Breast epithelium (tissue), 4 donors: ENCODE results near the gene RPH3AL. TPM values are rescaled to one million over a fixed set of nuclear protein-coding genes. Genes with fewer than 3 reads are reported as not detected.

Source experiments
- DNase-seq, 2 donors: peaks; one replicate each; pipeline ENCODE4 v3.0.0-alpha.2; 2019; ENCODE audit warnings: low spot score in 2 of 2
- H3K27ac ChIP-seq, 2 donors: fragments of 200-600 bp; sonication (generic) in 1 of 2; one replicate each; pipeline ENCODE4 v1.5.1; 2016 to 2019; ENCODE audit warnings: mild to moderate bottlenecking in 1 of 2
- H3K27me3 ChIP-seq, 2 donors: fragments of 200-600 bp; sonication (generic) in 1 of 2; one replicate each; pipeline versions ENCODE4 v1.5.1 to v1.6.0; 2017 to 2019; ENCODE audit warnings: control low read depth in 1 of 2, mild to moderate bottlenecking in 1 of 2
- H3K36me3 ChIP-seq: fragments of 200-600 bp; one replicate; pipeline ENCODE4 v1.5.1; 2019
- H3K4me1 ChIP-seq, 2 donors: fragments of 200-600 bp; sonication (generic); one replicate each; pipeline ENCODE4 v1.5.1; 2016 to 2019; ENCODE audit warnings: control low read depth in 1 of 2
- H3K4me3 ChIP-seq, 3 donors: fragments of 200-600 bp; sonication (generic); 1 replicate in 2 of 3; 2 replicates in 1 of 3; pipeline ENCODE4 v1.5.1; 2016 to 2019; ENCODE audit warnings: mild to moderate bottlenecking in 3 of 3, moderate library complexity in 2 of 3
- H3K9me3 ChIP-seq, 2 donors: fragments of 200-600 bp; sonication (generic) in 1 of 2; one replicate each; pipeline ENCODE4 v1.5.1; 2016 to 2019; ENCODE audit warnings: control low read depth in 1 of 2
- POLR2A ChIP-seq: fragments of 450-650 bp; IDR thresholded peaks from one replicate; pipeline ENCODE4 v1.6.1; 2016; ENCODE audit warnings: antibody characterized with exemption, mild to moderate bottlenecking, moderate library complexity
- POLR2AphosphoS5 ChIP-seq, 3 donors: sonication (generic); formaldehyde crosslinking; IDR thresholded peaks; one replicate each; pipeline ENCODE4 v1.6.1; 2017; ENCODE audit warnings: antibody characterized with exemption in 3 of 3
- intact Hi-C: fragments of 100-400 bp; cut with DNase I; formaldehyde crosslinking; loops from one replicate; pipeline ENCODE4 v1.15.1; 2023; ENCODE audit warnings: low total_unique reads
- total RNA-seq, 3 donors: library from RNA; depleted of rRNA; stranded (reverse); fragments of >200 nt; gene quantifications; one replicate each; pipeline ENCODE4 v1.1.0, GENCODE V29; 2016
- TF ChIP-seq, protein P1 (sequence below), 3 donors: fragments of 450-650 bp; IDR thresholded peaks; one replicate each; pipeline ENCODE4 v1.5.1; 2016 to 2017; ENCODE audit warnings: antibody characterized with exemption in 3 of 3, mild to moderate bottlenecking in 3 of 3, moderate library complexity in 3 of 3

RPH3AL gene
- total RNA-seq, 3 donors from 2014 or later, result 9.6 to 15.7 (median 15.4) TPM

DNA sequence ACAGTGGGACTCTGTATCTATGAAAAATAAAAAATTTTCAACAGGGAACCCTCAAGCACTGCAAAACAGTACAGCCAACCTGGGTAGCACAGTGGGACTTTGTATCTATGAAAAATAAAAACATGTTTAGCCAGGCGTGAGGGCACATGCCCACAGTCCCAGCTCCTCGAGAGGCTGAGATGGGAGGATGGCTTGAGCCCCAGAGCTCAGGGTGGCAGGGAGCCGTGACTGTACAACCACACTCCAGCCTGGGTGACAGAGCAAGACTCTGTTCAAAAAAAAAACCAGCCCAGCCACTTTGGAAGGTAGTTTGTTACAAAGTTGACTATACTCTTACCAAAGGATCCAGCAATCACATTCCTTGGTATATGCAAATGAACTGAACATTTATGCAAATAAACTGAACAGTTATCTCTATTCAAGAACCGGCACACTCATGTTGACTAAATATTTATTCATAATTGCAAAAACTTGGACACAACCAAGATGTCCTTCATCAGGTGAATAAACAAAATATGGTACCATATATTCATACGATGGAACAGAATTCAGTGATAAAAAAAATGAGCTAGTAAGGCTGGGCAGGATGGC lies 5.2 kb downstream of the RPH3AL start:
- peaks cover 7 to 11% of the 10 kb centered on the region in 2 donors for H3K4me1 ChIP-seq
- H3K36me3 ChIP-seq, result no peaks in the 10 kb centered on the region
- peak overlapping the region in 1 of 2 donors; percentile 14 for H3K27ac ChIP-seq
- DNase-seq, result no peak
- no peaks in the 10 kb centered on the region for H3K9me3 ChIP-seq
- intact Hi-C loops, result no loop called here
- no peaks in the 10 kb centered on the region for H3K27me3 ChIP-seq
- TF ChIP-seq POLR2AphosphoS5 (IDR thresholded peaks at IDR 0.05) (no peak), POLR2A (no peak)
- TF ChIP-seq, protein P1, sequence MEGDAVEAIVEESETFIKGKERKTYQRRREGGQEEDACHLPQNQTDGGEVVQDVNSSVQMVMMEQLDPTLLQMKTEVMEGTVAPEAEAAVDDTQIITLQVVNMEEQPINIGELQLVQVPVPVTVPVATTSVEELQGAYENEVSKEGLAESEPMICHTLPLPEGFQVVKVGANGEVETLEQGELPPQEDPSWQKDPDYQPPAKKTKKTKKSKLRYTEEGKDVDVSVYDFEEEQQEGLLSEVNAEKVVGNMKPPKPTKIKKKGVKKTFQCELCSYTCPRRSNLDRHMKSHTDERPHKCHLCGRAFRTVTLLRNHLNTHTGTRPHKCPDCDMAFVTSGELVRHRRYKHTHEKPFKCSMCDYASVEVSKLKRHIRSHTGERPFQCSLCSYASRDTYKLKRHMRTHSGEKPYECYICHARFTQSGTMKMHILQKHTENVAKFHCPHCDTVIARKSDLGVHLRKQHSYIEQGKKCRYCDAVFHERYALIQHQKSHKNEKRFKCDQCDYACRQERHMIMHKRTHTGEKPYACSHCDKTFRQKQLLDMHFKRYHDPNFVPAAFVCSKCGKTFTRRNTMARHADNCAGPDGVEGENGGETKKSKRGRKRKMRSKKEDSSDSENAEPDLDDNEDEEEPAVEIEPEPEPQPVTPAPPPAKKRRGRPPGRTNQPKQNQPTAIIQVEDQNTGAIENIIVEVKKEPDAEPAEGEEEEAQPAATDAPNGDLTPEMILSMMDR (IDR thresholded peaks at IDR 0.05), result no peak
- no peak overlapping the region for H3K4me3 ChIP-seq

DNA sequence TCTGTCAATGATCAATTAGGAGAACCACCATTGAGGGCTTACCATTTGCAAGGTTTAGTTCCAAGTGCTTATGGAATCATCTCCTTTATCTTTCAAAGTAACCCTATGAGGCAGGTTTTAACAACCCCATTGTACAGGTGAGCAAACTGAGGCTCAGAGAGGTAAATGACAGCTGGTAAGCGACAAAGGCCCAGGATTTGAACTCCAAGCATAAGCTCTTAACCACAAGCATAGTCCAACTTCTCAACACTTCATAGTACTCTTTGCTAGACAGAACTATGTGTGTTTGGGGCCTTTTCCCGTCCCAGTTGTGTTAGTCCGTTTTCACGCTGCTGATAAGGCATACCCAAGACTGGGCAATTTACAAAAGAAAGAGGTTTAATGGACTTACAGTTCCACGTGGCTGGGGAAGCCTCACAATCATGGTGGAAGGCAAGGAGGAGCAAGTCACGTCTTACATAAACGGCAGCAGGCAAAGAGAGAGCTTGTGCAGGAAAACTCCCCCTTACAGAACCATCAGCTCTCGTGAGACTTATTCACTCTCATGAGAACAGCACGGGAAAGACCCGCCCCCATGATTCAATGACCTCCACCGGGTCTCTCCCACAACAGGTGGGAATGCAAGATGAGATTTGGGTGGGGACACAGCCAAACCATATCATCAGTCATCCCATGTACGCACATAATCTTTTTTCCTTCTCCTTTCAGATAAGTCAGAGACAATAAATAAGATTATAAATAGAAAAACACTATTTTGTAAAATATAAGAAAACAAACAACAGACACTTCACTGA lies 6.4 kb downstream of the RPH3AL start:
- no peak for DNase-seq
- H3K9me3 ChIP-seq, result no peaks in the 10 kb centered on the region
- no peaks in the 10 kb centered on the region for H3K27me3 ChIP-seq
- no peak overlapping the region for H3K27ac ChIP-seq
- peaks cover 3 to 11% of the 10 kb centered on the region in 2 donors for H3K4me1 ChIP-seq
- H3K36me3 ChIP-seq, result no peaks in the 10 kb centered on the region
- H3K4me3 ChIP-seq, result no peak overlapping the region
- intact Hi-C loops, result no loop called here
- TF ChIP-seq, protein P1 (IDR thresholded peaks at IDR 0.05), result no peak
- TF ChIP-seq POLR2AphosphoS5 (IDR thresholded peaks at IDR 0.05), result no peak
- no peak for TF ChIP-seq POLR2A

DNA sequence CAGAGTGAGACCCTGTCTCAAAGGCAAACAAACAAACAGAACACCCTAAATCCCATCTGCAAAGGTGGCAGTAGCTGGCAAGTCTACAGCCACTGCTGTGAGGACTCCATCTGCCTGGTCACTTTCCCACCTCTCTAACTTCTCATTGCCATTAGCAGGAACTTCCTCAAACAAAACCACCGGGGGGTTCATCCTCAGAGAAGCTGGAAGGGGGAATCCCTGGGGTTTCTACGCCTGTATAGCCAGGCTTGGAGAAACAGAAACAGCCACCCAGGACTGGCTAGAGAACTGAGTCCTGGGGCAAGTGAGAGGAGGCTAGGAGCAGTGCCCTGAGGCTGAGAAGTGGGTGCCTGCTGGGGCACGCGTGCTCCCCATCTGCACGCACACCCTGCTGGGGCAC lies 7.3 kb downstream of the RPH3AL start:
- H3K4me1 ChIP-seq, result peaks cover 0 to 3% of the 10 kb centered on the region in 2 donors

DNA sequence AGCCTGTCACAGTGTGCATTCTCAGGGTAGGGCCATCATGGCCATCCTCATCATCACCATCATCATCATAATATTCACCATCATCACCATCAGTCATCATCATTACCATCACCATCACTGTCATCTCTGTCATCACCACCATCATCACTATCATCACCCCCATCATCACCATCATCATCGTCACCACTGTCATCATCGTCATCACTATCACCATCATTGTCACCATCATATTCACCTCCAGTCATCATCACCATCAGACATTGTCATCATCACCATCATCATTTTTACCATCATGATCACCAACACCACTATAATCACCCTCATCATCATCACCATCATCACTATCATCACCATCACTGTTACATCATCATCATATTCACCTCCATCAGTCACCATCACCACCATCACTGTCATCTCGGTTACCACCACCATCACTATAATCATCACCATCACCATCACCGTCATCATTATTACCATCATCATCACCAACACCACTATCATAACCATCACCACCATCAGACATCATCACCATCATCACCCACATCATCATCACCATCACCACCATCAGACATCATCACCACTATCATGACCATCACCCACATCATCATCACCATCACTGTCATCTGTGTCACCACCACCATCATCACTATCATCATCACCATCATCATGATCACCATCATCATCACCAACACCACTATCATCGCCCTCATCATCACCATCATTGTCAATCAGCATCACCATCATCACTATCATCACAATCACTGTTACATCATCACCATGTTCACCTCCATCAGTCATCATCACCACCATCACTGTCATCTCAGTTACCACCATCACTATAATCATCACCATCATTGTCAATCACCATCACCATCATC lies 8.5 kb downstream of the RPH3AL start:
- H3K27me3 ChIP-seq, result no peaks in the 10 kb centered on the region
- H3K27ac ChIP-seq, result peak overlapping the region in 1 of 2 donors; percentile 61
- DNase-seq, result no peak
- no peak overlapping the region for H3K4me3 ChIP-seq
- H3K36me3 ChIP-seq, result no peaks in the 10 kb centered on the region
- H3K4me1 ChIP-seq, result no peaks in the 10 kb centered on the region
- H3K9me3 ChIP-seq, result no peaks in the 10 kb centered on the region
- TF ChIP-seq POLR2AphosphoS5 (IDR thresholded peaks at IDR 0.05), result no peak
- TF ChIP-seq POLR2A, result no peak
- intact Hi-C loops, result no loop called here

More for the DNA sequence above, 7.3 kb downstream of the RPH3AL start:
- DNase-seq, result no peak
- no peaks in the 10 kb centered on the region for H3K9me3 ChIP-seq
- intact Hi-C loops, result no loop called here
- TF ChIP-seq, protein P1 (IDR thresholded peaks at IDR 0.05), result no peak
- TF ChIP-seq POLR2A (no peak), POLR2AphosphoS5 (IDR thresholded peaks at IDR 0.05) (no peak)
- no peak overlapping the region for H3K27ac ChIP-seq
- H3K27me3 ChIP-seq, result no peaks in the 10 kb centered on the region
- no peaks in the 10 kb centered on the region for H3K36me3 ChIP-seq
- H3K4me3 ChIP-seq, result no peak overlapping the region

DNA sequence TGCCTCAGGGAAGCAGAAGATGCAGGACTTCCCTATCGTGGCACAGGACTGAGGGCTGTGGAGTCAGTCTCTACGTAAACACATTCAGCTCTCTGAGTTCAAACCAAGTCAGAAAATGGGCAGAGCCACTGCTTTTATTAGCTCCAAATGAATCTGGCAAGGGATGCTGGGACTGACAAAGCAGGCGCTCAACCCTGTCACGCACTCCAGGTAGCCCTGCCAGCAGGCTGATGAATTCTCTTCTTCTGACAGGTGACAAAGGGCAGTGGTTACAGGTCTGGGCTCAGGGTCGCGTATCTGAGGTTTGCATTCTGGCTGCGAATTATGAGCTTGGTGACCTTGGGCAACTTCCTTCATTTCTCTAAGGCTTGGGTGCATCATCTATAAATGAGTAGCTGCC lies 9.4 kb downstream of the RPH3AL start:
- H3K4me3 ChIP-seq, result no peak overlapping the region
- H3K27ac ChIP-seq, result peak overlapping the region in 1 of 2 donors; percentile 61
- peak in 1 of 2 donors; percentile 28 for DNase-seq
- H3K36me3 ChIP-seq, result no peaks in the 10 kb centered on the region
- intact Hi-C loops, result no loop called here
- TF ChIP-seq POLR2A (no peak), POLR2AphosphoS5 (IDR thresholded peaks at IDR 0.05) (no peak)
- TF ChIP-seq, protein P1 (IDR thresholded peaks at IDR 0.05), result no peak
- no peaks in the 10 kb centered on the region for H3K4me1 ChIP-seq
- H3K9me3 ChIP-seq, result no peaks in the 10 kb centered on the region
- no peaks in the 10 kb centered on the region for H3K27me3 ChIP-seq
